ENCODE data around the gene ATP2A2.
"Not testable (repeated sequence)": the region's sequence is repeated elsewhere in the genome, so short reads cannot be mapped to it uniquely, and the experiment has no call there.

ATP2A2 gene

DNA sequence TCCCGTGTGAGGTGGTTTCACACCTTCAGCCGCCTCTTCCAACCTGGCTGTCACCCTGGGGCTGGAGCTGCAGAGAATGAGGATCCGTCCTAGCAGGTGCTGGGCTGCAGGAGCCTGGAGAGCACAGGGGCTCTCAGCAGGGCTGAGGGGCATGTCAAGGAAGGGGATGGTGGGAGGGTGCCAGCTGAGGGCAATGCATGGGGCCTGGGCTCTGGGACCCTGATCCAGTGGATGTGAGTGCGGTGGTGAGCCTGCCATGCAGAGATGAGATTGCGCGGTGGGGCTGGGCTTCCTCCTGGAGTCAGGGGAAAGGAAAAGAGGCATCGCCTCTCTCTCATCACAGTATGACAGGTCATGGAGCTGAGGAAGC lies 91.0 kb downstream of the ATP2A2 start:
- DNase-seq (ENCODE audit: low read depth): no peak
- TF ChIP-seq, protein P1, sequence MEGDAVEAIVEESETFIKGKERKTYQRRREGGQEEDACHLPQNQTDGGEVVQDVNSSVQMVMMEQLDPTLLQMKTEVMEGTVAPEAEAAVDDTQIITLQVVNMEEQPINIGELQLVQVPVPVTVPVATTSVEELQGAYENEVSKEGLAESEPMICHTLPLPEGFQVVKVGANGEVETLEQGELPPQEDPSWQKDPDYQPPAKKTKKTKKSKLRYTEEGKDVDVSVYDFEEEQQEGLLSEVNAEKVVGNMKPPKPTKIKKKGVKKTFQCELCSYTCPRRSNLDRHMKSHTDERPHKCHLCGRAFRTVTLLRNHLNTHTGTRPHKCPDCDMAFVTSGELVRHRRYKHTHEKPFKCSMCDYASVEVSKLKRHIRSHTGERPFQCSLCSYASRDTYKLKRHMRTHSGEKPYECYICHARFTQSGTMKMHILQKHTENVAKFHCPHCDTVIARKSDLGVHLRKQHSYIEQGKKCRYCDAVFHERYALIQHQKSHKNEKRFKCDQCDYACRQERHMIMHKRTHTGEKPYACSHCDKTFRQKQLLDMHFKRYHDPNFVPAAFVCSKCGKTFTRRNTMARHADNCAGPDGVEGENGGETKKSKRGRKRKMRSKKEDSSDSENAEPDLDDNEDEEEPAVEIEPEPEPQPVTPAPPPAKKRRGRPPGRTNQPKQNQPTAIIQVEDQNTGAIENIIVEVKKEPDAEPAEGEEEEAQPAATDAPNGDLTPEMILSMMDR (IDR thresholded peaks at IDR 0.05; ENCODE audit: insufficient read depth, low read depth, low read length, missing control alignments): no peak
- no peak overlapping the region for H3K4me3 ChIP-seq (ENCODE audit: low read depth, low read length)

- TF ChIP-seq, protein P1 (IDR thresholded peaks at IDR 0.05; ENCODE audit: insufficient read depth, low read depth, low read length, missing control alignments): no peak
- no peak overlapping the region for H3K4me3 ChIP-seq (ENCODE audit: low read depth, low read length)
- no peak for DNase-seq (ENCODE audit: low read depth)
Measured at GRCh38 chr12:110373025-110373424, 92.0 kb downstream of the ATP2A2 start.

DNA sequence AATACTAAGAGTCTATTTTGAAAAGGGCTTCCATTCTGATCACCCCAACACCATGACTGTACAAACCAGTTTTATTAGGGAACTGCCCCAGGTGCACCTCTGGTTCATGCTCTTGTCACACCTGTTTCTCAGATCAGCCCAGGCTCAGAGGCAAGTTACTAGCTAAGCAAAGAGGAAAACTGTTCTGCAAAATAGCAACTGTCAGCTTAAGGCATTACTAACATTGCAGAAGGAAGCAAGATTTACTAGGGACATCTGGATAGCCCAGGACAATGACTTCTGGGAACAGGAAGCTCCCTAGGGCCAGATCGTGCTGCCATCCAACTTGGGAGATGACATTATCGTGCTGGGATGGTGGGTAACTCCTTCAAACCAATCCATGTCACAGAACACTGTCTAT lies 92.4 kb downstream of the ATP2A2 start:
- TF ChIP-seq, protein P1 (IDR thresholded peaks at IDR 0.05; ENCODE audit: insufficient read depth, low read depth, low read length, missing control alignments): no peak
- H3K4me3 ChIP-seq (ENCODE audit: low read depth, low read length): no peak overlapping the region
- no peak for DNase-seq (ENCODE audit: low read depth)

DNA sequence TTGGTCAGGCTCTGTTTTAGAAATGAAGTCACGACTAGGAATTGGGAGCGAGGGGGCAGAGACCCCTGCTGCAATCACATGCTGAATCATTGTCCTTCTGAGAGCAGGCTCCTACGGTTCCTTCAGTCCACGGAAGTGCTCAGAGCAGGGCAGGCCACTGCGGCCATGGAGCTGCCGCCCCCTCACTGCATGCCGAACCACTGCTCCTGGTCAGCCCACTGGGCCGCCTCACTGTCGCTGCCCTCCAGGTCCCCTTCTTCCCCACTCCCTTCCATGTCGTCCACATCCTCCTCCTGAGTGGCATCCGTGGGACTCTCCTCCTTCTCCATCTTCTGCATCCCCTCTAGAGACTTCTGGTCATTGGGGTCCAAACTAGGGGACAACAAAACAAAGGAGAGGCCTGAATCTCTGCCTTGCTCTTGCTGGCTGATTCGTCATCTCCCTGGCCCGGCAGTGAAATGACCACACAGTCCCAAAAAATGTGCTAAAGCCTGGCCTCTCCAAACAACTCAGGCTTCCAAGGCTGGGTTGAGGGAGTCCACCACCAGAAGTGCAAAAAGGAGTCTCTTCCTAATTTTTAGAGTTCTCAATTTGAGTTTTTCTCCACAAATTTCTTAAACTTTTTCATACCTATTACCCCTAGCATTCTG lies 93.0 kb downstream of the ATP2A2 start:
- no peak overlapping the region for H3K4me3 ChIP-seq (ENCODE audit: low read depth, low read length)
- TF ChIP-seq, protein P1 (IDR thresholded peaks at IDR 0.05; ENCODE audit: insufficient read depth, low read depth, low read length, missing control alignments): no peak
- DNase-seq (ENCODE audit: low read depth): no peak

GRCh38 chr12:110378131-110378790 lies 97.2 kb downstream of the ATP2A2 start:
- not testable (repeated sequence) for DNase-seq (ENCODE audit: low read depth); H3K4me3 ChIP-seq (ENCODE audit: low read depth, low read length)

DNA sequence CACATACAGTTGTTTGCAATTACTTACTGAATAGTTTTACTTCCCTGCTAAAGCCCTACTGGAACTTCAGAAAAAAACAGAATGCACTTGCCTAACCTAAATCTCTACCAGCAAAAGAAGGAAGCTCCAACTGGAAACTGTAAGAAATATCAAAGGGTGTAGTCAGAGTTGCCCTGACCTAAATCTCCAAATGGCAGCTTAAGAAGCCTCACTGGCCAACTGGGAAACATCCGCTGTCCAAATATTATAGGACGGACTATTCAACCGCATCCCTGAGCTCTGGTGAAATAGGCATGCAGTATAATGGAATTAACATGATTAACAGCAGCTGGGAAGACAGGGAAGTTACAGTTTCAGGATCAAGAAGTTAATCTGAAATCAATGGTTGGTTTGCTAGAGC lies 98.2 kb downstream of the ATP2A2 start:
- TF ChIP-seq, protein P1 (IDR thresholded peaks at IDR 0.05; ENCODE audit: insufficient read depth, low read depth, low read length, missing control alignments): no peak
- no peak for DNase-seq (ENCODE audit: low read depth)
- H3K4me3 ChIP-seq (ENCODE audit: low read depth, low read length): no peak overlapping the region

DNA sequence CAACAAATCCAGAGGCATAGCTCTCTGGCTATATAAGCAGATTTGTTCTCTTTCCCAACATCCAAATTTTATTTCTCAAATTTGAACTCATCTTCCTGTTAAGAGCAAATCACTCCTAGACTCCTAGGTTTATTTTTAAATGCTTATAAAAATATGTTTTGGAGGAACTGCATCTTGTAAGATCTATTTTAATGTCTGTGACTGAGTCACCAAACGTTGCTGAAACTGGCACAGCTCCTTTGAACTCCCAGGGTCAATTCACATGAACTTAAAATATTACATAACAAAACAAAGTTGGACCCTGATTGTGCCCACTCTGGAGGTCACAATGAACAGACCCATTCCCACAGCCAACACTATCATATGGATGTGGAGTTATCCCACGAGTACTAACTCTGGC lies 98.6 kb downstream of the ATP2A2 start:
- no peak for DNase-seq (ENCODE audit: low read depth)
- H3K4me3 ChIP-seq (ENCODE audit: low read depth, low read length): no peak overlapping the region
- TF ChIP-seq, protein P1 (IDR thresholded peaks at IDR 0.05; ENCODE audit: insufficient read depth, low read depth, low read length, missing control alignments): no peak
